AG09319 (cell line): ENCODE data around the gene MYBBP1A.
"Not testable (repeated sequence)": the region's sequence is repeated elsewhere in the genome, so short reads cannot be mapped to it uniquely, and the experiment has no call there.

Experiments used
- DNase-seq: peaks from one replicate; pipeline ENCODE4 v3.0.0-alpha.2; 2010; ENCODE audit warnings: low read depth; ENCODE audit errors: extremely low read depth
- TF ChIP-seq, protein P1 (sequence below): IDR thresholded peaks from 2 replicates; pipeline ENCODE4 v1.5.1; 2011; ENCODE audit warnings: low read depth, mild to moderate bottlenecking, inconsistent platforms, low read length, moderate library complexity

Gene MYBBP1A

DNA sequence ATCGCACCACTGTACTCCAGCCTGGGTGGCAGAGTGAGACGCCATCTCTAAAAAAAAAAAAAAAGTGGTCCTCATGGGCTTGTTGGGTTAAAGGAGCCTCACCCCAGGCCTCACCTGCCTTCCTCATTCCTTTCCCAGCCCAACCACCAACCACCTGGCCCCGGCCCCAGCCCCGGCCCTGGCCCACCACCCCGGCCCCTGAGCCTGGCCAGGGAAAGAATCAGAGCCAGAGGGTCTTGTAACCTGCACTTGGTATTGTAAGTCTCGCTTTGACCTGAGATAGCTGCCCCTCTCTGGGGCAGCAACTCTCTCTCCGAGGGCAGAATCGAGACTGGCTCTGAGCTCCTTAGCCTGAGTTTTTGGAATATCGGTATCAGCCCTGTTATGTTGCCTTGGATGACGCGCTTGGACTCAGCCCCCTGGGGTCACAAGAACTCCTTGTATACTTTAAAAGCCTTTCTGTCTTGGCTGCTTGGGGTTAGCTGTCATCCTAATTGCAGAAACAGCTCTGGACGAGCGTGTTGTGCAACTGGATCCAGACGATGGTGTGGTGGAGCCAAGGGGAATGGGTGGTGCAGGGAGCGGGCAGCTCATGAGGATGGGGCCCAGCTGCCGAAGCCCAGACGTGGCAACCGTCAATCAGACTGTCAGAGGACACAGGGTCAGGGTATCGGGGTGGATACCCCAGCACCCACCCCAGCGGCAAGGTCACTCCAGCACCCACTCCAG is 43.8 kb upstream of the MYBBP1A start:
- TF ChIP-seq, protein P1, sequence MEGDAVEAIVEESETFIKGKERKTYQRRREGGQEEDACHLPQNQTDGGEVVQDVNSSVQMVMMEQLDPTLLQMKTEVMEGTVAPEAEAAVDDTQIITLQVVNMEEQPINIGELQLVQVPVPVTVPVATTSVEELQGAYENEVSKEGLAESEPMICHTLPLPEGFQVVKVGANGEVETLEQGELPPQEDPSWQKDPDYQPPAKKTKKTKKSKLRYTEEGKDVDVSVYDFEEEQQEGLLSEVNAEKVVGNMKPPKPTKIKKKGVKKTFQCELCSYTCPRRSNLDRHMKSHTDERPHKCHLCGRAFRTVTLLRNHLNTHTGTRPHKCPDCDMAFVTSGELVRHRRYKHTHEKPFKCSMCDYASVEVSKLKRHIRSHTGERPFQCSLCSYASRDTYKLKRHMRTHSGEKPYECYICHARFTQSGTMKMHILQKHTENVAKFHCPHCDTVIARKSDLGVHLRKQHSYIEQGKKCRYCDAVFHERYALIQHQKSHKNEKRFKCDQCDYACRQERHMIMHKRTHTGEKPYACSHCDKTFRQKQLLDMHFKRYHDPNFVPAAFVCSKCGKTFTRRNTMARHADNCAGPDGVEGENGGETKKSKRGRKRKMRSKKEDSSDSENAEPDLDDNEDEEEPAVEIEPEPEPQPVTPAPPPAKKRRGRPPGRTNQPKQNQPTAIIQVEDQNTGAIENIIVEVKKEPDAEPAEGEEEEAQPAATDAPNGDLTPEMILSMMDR = no peak
- DNase-seq = no peak

DNA sequence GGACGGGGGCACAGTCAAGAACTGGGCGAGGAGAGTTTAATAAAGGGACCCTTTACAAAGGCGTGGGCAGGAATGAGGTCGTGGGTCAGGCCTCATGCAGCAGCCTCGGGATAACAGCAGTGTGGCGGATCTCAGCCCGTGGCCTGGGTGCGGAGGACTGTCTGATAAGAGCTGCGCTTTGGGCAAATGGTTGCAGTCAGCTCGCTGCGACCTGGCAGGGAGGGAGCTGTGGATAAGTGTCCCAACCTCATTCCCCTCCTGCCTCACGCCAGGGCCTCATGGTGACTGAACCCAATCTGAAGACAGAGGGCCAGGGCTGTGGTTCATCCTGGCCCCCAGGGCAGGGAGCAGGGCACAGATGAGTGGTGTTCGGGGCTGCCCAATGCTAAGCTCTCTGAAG is 42.8 kb upstream of the MYBBP1A start:
- TF ChIP-seq, protein P1 = no peak
- no peak for DNase-seq

DNA sequence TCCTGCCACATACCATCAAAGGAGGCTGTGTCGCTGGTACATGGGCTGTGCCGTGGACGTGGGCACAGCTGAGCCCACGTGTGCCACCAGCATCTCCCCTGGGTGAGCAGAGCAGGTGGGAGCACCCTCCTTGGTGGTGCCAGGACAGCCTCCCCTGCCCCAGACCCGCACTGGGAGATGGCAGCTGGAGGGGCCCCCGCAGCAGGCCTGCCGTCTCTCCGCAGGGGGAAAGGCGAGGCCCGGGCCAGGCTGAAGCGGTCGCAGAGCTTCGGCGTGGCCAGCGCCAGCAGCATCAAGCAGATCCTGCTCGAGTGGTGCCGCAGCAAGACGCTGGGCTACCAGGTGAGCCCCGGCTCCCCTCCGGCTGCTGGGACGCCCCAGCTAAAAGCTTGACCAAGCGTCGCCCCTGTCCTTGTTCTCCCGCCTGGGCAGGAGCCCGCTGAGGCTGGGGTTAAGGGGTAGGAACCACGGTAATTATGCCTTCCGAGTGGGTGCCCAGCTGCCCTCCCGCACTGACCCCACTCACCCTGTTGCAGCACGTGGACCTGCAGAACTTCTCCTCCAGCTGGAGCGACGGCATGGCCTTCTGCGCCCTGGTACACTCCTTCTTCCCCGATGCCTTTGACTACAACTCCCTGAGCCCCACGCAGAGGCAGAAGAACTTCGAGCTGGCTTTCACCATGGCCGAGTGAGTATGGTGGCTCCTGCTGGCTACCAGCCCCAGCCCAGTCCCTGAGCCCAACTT is 41.6 kb upstream of the MYBBP1A start:
- TF ChIP-seq, protein P1 = no peak
- no peak for DNase-seq

DNA sequence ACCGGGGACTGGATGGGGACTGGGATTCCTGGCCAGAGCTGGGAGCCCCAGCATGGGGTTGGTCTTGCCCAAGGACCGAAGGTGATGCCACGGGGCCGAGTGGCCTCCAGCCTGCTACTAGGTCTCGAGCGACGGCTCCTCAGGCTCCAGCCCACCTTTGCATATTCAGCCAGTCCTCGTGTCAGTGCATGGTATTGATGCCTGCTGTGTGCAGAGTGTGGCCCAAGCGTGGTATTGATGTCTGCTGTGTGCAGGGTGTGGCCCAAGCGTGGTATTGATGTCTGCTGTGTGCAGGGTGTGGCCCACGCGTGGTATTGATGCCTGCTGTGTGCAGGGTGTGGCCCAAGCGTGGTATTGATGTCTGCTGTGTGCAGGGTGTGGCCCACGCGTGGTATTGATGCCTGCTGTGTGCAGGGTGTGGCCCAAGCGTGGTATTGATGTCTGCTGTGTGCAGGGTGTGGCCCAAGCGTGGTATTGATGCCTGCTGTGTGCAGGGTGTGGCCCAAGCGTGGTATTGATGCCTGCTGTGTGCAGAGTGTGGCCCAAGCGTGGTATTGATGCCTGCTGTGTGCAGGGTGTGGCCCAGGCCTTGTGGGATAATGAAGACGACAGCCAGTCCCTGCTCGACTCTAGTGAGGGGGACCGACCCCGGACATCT is 40.6 kb upstream of the MYBBP1A start:
- not testable (repeated sequence) for DNase-seq

DNA sequence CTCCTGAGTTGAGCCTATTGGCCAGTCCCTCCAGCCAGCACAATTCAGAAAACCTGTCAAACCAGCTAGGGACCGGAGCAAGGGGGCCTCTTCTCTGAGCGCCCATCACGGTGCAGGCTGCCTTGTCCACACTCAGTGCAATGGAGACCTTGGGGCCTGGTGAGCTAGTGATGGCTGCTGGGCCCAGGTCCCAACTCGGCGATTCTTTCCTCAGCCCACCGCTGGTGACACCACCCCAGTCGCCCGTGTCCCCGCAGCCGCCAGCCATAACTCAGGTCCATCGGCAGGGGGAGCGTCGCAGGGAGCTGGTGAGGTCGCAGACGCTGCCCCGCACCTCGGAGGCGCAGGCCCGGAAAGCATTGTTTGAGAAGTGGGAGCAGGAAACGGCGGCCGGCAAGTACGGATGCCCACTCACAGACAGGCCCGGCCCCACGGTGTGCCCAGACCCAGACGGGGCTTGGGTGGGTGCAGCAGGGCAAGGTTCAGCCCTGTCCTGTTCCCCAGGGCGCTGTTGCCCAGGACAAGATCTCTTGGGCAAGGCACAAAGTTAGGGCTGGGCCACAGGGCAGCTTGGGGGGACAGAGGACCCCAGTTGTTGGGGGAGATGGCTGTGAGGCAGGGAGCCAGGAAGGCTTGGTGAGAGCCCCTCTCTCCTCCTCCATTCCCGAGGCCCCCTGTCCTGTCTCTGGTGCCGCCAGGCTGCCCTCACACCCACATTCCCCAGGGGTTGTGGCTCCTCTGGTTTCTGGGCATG is 39.9 kb upstream of the MYBBP1A start:
- TF ChIP-seq, protein P1 = no peak
- no peak for DNase-seq

DNA sequence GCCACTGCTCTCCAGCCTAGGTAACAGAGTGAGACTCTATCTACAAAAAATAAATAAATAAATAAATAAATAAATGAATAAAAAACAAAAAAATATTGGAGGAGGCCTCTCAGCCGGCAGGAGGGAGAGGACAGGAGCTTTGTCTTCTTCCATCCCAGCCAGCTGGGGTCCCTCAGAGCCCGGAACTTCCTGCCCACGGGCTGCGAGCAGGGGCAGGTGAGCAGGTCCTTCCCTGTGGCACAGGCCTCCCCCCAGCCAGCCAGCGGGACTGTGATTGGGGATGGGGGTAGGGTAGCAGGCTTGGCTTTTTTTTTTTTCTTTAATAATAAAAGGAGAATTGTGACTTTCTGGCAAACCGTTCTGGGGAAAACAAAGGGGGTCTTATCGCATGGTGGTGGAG is 39.2 kb upstream of the MYBBP1A start:
- DNase-seq = no peak
- TF ChIP-seq, protein P1 = no peak

DNA sequence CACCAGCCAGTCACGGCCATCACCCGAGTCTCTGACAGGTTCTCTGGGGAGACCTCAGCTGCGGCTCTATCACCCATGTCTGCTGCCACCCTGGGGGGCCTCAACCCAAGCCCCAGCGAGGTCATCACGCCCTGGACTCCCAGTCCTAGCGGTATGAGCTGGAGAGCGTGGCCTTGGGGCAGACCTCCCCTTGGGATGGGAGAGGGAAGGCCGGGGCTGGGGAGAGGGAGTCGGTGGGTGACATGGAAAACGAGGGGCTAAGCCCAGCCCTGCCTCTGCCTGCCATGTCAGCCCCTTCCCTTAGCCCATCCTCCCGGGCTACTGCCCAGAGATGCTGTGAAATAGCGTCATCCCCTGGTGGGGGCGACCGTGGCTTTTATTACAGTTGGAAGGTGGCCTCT is 37.8 kb upstream of the MYBBP1A start:
- TF ChIP-seq, protein P1 = no peak
- no peak for DNase-seq
